NT2/D1 (cell line): ENCODE data around the gene CYP2C9.

Source experiments
- SUZ12 ChIP-seq: IDR thresholded peaks from 2 replicates; pipeline ENCODE4 v1.6.1; 2011; ENCODE audit not compliant: insufficient read length, insufficient read depth; ENCODE audit errors: extremely low read depth
- YY1 ChIP-seq: IDR thresholded peaks from 2 replicates; pipeline ENCODE4 v1.6.1; 2011; ENCODE audit not compliant: insufficient read length, insufficient read depth
- ZNF274 ChIP-seq: IDR thresholded peaks from 2 replicates; pipeline ENCODE4 v1.6.1; 2011; ENCODE audit warnings: mild to moderate bottlenecking, low read depth, low read length

GRCh38 chr10:95035332-95036295 is 97.2 kb downstream of the CYP2C9 start:
- no peak for TF ChIP-seq YY1
- no peak for TF ChIP-seq SUZ12
- TF ChIP-seq ZNF274: no peak
